Measurements from ENCODE around the gene PRPF40B. TPM values are rescaled to one million over a fixed set of nuclear protein-coding genes. Genes with fewer than 3 reads are reported as not detected.

Gene PRPF40B
- total and polyA plus RNA-seq, 8 donors: 11.2 to 58.3 (median 15.0) TPM

DNA sequence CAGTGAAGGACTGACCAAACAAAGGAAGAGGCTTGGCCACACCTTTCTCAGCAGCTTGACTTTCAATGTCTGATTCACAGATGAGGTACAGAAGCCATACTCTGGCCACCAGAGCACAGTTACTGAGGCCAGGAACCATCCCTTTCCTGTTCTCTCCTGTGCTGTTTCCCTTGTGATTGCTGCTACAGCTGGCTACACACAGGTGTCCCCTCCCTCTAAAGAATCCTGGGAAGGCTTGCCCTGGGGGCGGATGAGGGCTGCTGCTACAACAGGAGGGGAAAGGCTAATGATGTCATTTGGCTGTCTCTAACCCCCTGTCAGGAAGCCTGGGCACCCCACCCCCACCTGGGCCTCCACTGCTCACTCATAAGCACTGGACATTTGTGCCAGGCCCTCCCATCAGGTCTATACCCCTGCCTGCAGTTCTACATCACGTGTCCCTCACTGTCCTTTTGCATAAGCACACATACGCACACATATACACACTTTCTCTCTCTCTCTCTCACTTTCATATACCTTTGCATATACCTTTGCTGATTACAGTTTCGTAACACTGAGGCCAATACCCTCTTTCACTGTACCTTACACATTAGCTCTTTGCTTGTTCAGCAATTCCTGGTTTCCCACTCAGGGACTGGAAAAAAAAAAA is 41.4 kb downstream of the PRPF40B start:
- peaks cover 0 to 11% (median 0%) of the 10 kb centered on the region in 3 donors for H3K4me1 ChIP-seq
- no peaks in the 10 kb centered on the region for H3K9me3 ChIP-seq
- no peak for DNase-seq
- ATAC-seq: no peak
- no peak overlapping the region for H3K4me3 ChIP-seq
- H3K27me3 ChIP-seq: no peaks in the 10 kb centered on the region
- WGBS, 2 donors: 79 to 88% methylated on average over 4 of the region's 4 CpGs
- H3K27ac ChIP-seq: no peak overlapping the region
- H3K36me3 ChIP-seq: no peaks in the 10 kb centered on the region
- intact Hi-C loops (cut with DNase I): no loop called here
- TF ChIP-seq, protein P1, sequence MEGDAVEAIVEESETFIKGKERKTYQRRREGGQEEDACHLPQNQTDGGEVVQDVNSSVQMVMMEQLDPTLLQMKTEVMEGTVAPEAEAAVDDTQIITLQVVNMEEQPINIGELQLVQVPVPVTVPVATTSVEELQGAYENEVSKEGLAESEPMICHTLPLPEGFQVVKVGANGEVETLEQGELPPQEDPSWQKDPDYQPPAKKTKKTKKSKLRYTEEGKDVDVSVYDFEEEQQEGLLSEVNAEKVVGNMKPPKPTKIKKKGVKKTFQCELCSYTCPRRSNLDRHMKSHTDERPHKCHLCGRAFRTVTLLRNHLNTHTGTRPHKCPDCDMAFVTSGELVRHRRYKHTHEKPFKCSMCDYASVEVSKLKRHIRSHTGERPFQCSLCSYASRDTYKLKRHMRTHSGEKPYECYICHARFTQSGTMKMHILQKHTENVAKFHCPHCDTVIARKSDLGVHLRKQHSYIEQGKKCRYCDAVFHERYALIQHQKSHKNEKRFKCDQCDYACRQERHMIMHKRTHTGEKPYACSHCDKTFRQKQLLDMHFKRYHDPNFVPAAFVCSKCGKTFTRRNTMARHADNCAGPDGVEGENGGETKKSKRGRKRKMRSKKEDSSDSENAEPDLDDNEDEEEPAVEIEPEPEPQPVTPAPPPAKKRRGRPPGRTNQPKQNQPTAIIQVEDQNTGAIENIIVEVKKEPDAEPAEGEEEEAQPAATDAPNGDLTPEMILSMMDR (IDR thresholded peaks at IDR 0.05): no peak
- no peak for FAIRE-seq

DNA sequence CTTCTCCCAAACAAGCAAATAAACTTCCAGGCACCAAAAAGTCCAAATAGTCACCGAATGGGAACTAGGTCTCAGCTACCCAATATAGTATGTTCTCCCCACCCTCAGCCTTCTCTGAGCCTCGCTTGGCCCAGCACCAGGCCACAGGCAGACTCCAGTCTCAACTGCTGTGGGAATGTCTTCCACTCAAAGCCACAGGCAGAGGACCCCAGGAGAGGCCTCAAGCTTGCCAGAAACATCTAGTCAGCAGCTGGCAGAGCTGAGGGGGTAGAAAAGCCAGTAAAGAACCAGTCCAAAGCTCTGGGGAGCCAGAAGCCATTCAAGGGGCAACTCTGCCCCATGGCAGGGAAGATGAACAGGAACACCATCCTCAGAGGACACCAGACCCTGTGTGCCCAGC is 42.0 kb downstream of the PRPF40B start:
- intact Hi-C loops (cut with DNase I): no loop called here
- FAIRE-seq (no peak), DNase-seq (no peak), ATAC-seq (peak in 1 of 4 donors; percentile 20)
- Histone ChIP-seq H3K4me3 (no peak overlapping the region), H3K27me3 (no peaks in the 10 kb centered on the region), H3K4me1 (peaks cover 0 to 11% (median 0%) of the 10 kb centered on the region in 3 donors), H3K36me3 (no peaks in the 10 kb centered on the region), H3K27ac (no peak overlapping the region), H3K9me3 (no peaks in the 10 kb centered on the region)
- 76 to 78% methylated on average over 2 of the region's 2 CpGs for WGBS, 2 donors
- TF ChIP-seq, protein P1 (IDR thresholded peaks at IDR 0.05): no peak

DNA sequence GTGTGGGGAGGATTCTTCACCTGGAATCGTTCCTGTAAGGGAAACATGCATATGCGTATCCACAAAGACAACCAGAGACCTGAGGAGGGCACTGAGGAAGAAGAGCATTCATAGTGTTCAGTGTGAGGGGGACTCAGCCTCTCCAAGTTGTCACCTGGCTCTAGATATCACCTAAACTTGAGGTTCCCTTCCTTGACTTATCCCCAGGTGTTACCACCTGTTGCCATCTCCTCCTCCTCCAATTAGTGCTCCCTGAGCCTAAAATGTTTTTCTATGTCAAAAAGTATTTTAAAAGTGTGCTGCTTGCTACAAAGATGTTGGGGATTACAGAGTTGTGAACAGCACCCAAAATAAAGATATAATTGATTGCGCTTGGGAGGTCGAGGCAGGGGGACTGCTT is 42.8 kb downstream of the PRPF40B start:
- DNase-seq: no peak
- intact Hi-C loops (cut with DNase I): no loop called here
- Histone ChIP-seq H3K27me3 (no peaks in the 10 kb centered on the region), H3K4me1 (peaks cover 0 to 10% (median 0%) of the 10 kb centered on the region in 3 donors), H3K9me3 (no peaks in the 10 kb centered on the region), H3K27ac (no peak overlapping the region), H3K36me3 (no peaks in the 10 kb centered on the region), H3K4me3 (no peak overlapping the region)
- no peak for ATAC-seq
- TF ChIP-seq, protein P1 (IDR thresholded peaks at IDR 0.05): no peak
- WGBS, 2 donors: 79 to 85% methylated on average over 4 of the region's 4 CpGs
- FAIRE-seq: no peak

DNA sequence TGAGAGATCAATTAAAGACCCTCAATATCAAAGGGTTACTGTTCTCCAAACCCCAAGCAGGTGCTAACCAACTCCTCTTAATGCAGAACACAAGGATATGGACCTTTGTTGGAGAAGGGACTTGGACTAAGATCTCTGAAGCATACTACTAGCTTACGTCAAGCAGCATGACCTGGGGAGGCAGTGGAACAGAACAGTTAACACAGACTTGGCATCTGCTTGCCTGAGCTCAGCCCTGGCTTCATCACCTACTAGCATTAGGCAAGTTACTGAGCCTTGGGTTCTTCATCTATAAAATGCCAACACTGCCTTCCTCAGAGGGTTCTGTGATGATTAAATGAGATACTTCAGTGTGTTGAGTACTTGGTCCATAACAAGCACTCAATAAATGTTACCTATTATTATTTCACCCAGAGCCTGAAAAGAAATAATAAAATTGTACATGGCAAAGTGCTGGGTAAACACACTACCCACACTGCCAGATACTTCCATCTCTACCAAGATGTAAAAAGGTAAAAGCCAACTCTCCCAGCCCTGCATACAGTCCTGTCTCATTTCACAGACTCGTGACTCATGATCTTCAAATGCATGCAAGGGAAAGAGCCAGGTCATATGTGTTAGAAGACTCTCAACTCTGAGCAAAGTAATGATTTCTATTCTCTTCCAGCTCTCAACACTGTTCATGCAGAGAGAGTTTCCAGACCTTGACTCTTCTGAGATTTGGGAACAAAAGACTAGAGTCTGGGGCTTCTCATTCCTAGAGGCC is 44.1 kb downstream of the PRPF40B start:
- H3K27ac ChIP-seq: no peak overlapping the region
- H3K4me3 ChIP-seq: no peak overlapping the region
- ATAC-seq: no peak
- 88 to 93% methylated on average over 2 of the region's 2 CpGs for WGBS, 2 donors
- H3K36me3 ChIP-seq: no peaks in the 10 kb centered on the region
- no peak for DNase-seq
- H3K9me3 ChIP-seq: no peaks in the 10 kb centered on the region
- FAIRE-seq: no peak
- no peaks in the 10 kb centered on the region for H3K27me3 ChIP-seq
- intact Hi-C loops (cut with DNase I): no loop called here
- TF ChIP-seq, protein P1 (IDR thresholded peaks at IDR 0.05): no peak
- H3K4me1 ChIP-seq: peaks cover 0 to 16% (median 2%) of the 10 kb centered on the region in 3 donors

DNA sequence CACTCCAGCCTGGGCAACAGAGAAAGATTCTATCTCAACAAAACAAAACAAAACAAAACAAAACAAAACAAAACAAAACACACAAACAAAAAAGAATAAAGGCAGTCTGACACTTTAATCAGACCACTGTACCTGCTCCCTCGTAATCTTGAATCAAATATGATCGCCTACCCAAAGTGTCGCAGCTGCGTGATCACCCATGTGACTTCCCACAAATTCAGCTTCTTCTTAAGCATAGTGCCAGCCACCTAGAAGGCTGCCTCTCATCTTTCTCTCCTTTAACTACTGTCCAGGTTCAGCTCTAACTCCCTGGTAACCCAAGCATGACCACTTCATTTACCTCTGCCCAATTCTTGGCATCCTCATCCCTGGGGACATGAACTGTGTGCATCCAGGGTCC is 46.4 kb downstream of the PRPF40B start:
- Histone ChIP-seq H3K4me3 (no peak overlapping the region), H3K4me1 (peaks cover 7 to 25% (median 20%) of the 10 kb centered on the region in 3 donors), H3K36me3 (no peaks in the 10 kb centered on the region), H3K27ac (no peak overlapping the region), H3K27me3 (no peaks in the 10 kb centered on the region), H3K9me3 (no peaks in the 10 kb centered on the region)
- TF ChIP-seq, protein P1 (IDR thresholded peaks at IDR 0.05): no peak
- FAIRE-seq (no peak), DNase-seq (no peak), ATAC-seq (no peak)
- WGBS, 2 donors: 83 to 96% methylated on average over 4 of the region's 4 CpGs
- intact Hi-C loops (cut with DNase I): no loop called here
